ENCODE measurements around the gene LRBA. TPM values are rescaled to one million over a fixed set of nuclear protein-coding genes. Genes with fewer than 3 reads are reported as not detected.

LRBA gene
- total RNA-seq, 1 experiment from 2014 or later: 69.1 TPM

DNA sequence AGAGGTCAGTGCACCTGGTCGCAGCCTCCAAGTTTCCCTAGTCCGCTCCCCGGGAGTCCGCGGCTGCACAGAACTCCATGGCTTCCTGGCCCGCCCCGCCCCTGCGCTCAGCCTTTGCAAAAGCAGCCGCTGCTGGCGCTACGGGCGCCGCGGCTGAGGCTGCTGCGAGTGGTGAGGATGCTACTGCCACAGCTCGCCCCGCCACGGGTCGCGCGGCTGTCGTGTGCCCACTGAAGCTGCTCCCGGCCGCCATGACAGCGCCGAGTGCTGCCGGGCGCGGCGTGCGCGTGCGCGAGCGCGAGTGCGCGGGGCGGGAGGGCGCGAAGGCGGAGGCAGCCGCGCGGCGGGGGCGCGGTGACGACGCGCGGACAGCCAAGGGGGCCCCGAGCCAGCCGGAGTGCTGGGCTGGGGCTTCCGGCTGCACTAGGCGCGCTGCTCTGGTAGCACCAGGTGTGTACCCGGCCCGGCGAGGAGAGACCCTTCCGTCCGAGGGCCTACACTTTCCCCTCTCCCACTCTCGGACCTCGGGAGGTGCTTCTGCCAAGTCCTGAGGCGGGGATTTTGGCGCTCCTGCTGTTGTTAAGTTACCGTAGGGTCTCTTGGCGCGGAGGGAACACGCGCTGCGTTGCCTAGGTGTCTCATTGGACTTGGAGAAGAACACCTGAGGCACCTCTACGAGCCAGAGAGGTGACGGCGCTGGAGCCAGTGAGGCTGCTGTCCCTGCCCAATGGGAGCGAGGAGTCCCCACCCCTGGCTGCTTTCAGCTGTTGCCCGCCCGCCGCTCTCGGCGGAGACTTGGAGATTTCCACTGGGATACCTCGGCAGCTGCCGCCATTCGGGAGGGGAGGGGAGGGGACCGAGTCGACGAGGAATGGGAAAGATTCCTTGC is 619 bp upstream of the LRBA start (continued):
- TF ChIP-seq, protein P1, sequence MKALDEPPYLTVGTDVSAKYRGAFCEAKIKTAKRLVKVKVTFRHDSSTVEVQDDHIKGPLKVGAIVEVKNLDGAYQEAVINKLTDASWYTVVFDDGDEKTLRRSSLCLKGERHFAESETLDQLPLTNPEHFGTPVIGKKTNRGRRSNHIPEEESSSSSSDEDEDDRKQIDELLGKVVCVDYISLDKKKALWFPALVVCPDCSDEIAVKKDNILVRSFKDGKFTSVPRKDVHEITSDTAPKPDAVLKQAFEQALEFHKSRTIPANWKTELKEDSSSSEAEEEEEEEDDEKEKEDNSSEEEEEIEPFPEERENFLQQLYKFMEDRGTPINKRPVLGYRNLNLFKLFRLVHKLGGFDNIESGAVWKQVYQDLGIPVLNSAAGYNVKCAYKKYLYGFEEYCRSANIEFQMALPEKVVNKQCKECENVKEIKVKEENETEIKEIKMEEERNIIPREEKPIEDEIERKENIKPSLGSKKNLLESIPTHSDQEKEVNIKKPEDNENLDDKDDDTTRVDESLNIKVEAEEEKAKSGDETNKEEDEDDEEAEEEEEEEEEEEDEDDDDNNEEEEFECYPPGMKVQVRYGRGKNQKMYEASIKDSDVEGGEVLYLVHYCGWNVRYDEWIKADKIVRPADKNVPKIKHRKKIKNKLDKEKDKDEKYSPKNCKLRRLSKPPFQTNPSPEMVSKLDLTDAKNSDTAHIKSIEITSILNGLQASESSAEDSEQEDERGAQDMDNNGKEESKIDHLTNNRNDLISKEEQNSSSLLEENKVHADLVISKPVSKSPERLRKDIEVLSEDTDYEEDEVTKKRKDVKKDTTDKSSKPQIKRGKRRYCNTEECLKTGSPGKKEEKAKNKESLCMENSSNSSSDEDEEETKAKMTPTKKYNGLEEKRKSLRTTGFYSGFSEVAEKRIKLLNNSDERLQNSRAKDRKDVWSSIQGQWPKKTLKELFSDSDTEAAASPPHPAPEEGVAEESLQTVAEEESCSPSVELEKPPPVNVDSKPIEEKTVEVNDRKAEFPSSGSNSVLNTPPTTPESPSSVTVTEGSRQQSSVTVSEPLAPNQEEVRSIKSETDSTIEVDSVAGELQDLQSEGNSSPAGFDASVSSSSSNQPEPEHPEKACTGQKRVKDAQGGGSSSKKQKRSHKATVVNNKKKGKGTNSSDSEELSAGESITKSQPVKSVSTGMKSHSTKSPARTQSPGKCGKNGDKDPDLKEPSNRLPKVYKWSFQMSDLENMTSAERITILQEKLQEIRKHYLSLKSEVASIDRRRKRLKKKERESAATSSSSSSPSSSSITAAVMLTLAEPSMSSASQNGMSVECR (CRISPR knock-in tag; IDR thresholded peaks at IDR 0.05; ENCODE audit: borderline replicate concordance): peak; percentile 29; the same call in 1 of the 2 replicates
- TF ChIP-seq, protein P2, sequence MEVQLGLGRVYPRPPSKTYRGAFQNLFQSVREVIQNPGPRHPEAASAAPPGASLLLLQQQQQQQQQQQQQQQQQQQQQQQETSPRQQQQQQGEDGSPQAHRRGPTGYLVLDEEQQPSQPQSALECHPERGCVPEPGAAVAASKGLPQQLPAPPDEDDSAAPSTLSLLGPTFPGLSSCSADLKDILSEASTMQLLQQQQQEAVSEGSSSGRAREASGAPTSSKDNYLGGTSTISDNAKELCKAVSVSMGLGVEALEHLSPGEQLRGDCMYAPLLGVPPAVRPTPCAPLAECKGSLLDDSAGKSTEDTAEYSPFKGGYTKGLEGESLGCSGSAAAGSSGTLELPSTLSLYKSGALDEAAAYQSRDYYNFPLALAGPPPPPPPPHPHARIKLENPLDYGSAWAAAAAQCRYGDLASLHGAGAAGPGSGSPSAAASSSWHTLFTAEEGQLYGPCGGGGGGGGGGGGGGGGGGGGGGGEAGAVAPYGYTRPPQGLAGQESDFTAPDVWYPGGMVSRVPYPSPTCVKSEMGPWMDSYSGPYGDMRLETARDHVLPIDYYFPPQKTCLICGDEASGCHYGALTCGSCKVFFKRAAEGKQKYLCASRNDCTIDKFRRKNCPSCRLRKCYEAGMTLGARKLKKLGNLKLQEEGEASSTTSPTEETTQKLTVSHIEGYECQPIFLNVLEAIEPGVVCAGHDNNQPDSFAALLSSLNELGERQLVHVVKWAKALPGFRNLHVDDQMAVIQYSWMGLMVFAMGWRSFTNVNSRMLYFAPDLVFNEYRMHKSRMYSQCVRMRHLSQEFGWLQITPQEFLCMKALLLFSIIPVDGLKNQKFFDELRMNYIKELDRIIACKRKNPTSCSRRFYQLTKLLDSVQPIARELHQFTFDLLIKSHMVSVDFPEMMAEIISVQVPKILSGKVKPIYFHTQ (CRISPR knock-in tag; IDR thresholded peaks at IDR 0.05): no peak
- no peak for TF ChIP-seq GTF2I (CRISPR knock-in tag; conservative IDR thresholded peaks at IDR 0.05)

DNA sequence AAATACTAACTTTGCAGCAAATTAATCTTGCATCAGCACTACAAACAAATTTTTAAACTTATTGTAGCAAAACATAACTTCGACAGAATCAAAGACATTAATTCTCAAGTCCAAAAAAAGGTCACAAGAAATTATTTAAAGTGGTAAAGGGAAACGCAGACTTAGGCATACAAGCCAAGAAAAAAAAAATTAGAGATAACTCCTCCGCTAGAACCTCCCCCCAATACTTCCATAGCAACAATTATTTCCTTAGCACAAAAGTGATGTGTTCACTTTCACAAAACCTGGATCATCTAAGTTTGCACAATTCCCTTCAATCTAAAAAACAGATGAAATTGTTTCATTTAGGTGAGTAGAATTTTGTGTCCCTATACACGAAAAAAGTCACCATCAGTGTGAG is 1.1 kb downstream of the LRBA start:
- ATAC-seq (no peak), DNase-seq (ENCODE audit: low spot score) (no peak)
- no peaks in the 10 kb centered on the region for H3K9me3 Mint-ChIP-seq
- POLR2A ChIA-PET: interaction anchor here (1.5 to 1.6 kb wide), 2 partner anchors 10 to 53 kb away, joined by 4 to 7 read pairs; no protein-coding TSS in a partner anchor
- H3K4me3 Mint-ChIP-seq: peak overlapping the region; percentile 96
- peaks cover 20% of the 10 kb centered on the region for H3K4me1 Mint-ChIP-seq
- CTCF ChIA-PET: interaction anchor here (0.6 to 1.0 kb wide), 2 partner anchors 32 to 520 kb away, joined by 3 to 4 read pairs; no protein-coding TSS in a partner anchor
- TF ChIP-seq MXD4 (CRISPR knock-in tag; IDR thresholded peaks at IDR 0.05; ENCODE audit: borderline replicate concordance) (no peak), ZNF138 (CRISPR knock-in tag; conservative IDR thresholded peaks at IDR 0.05) (no peak), ZNF423 (CRISPR knock-in tag; IDR thresholded peaks at IDR 0.05) (no peak), SMAD4 (CRISPR knock-in tag; IDR thresholded peaks at IDR 0.05) (no peak), ZNF232 (CRISPR knock-in tag; IDR thresholded peaks at IDR 0.05) (no peak), GTF2I (CRISPR knock-in tag; conservative IDR thresholded peaks at IDR 0.05) (no peak)
- TF ChIP-seq, protein P3, sequence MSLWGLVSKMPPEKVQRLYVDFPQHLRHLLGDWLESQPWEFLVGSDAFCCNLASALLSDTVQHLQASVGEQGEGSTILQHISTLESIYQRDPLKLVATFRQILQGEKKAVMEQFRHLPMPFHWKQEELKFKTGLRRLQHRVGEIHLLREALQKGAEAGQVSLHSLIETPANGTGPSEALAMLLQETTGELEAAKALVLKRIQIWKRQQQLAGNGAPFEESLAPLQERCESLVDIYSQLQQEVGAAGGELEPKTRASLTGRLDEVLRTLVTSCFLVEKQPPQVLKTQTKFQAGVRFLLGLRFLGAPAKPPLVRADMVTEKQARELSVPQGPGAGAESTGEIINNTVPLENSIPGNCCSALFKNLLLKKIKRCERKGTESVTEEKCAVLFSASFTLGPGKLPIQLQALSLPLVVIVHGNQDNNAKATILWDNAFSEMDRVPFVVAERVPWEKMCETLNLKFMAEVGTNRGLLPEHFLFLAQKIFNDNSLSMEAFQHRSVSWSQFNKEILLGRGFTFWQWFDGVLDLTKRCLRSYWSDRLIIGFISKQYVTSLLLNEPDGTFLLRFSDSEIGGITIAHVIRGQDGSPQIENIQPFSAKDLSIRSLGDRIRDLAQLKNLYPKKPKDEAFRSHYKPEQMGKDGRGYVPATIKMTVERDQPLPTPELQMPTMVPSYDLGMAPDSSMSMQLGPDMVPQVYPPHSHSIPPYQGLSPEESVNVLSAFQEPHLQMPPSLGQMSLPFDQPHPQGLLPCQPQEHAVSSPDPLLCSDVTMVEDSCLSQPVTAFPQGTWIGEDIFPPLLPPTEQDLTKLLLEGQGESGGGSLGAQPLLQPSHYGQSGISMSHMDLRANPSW (CRISPR knock-in tag; conservative IDR thresholded peaks at IDR 0.05; ENCODE audit: low read depth): no peak
- TF ChIP-seq, protein P4, sequence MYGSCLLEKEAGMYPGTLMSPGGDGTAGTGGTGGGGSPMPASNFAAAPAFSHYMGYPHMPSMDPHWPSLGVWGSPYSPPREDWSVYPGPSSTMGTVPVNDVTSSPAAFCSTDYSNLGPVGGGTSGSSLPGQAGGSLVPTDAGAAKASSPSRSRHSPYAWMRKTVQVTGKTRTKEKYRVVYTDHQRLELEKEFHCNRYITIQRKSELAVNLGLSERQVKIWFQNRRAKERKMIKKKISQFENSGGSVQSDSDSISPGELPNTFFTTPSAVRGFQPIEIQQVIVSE (CRISPR knock-in tag; IDR thresholded peaks at IDR 0.05; ENCODE audit: borderline replicate concordance): no peak
- TF ChIP-seq, protein P5, sequence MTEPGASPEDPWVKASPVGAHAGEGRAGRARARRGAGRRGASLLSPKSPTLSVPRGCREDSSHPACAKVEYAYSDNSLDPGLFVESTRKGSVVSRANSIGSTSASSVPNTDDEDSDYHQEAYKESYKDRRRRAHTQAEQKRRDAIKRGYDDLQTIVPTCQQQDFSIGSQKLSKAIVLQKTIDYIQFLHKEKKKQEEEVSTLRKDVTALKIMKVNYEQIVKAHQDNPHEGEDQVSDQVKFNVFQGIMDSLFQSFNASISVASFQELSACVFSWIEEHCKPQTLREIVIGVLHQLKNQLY (CRISPR knock-in tag; IDR thresholded peaks at IDR 0.05): no peak
- peaks cover 17% of the 10 kb centered on the region for H3K36me3 Mint-ChIP-seq
- H3K27ac Mint-ChIP-seq: peak overlapping the region; percentile 94
- no peaks in the 10 kb centered on the region for H3K27me3 Mint-ChIP-seq (ENCODE audit: low read depth)
